Activated CD8-positive, alpha-beta T cell treated with anti-CD3 and anti-CD28 coated beads for 36 hours (primary cell): ENCODE measurements around the gene BRF1. TPM values are rescaled to one million over a fixed set of nuclear protein-coding genes. Genes with fewer than 3 reads are reported as not detected.
"Not testable (repeated sequence)": the region's sequence is repeated elsewhere in the genome, so short reads cannot be mapped to it uniquely, and the experiment has no call there.

Experiments used
- ATAC-seq: fragments of 200-7000 bp; cut with Tn5 transposase; one replicate; pipeline ENCODE4 v1.10.0; 2021; ENCODE audit warnings: mild to moderate bottlenecking, moderate library complexity
- CTCF ChIA-PET: fragments of 350-600 bp; sonication (Branson Sonifier 250); formaldehyde crosslinking; loops from one replicate; lab custom pipeline; 2021; ENCODE audit warnings: antibody characterized with exemption; lab: Charles Lee
- POLR2A ChIA-PET: fragments of 350-600 bp; sonication (Branson Sonifier 250); formaldehyde crosslinking; loops from one replicate; lab custom pipeline; 2021; ENCODE audit warnings: antibody characterized with exemption; lab: Charles Lee
- DNase-seq: peaks from one replicate; pipeline ENCODE4 v3.0.0-alpha.2; 2020
- H3K27ac Mint-ChIP-seq: one replicate; pipeline ENCODE4 v1.8.0; 2021; ENCODE audit warnings: mild to moderate bottlenecking, mixed read lengths
- H3K27me3 Mint-ChIP-seq: one replicate; pipeline ENCODE4 v1.8.0; 2021; ENCODE audit warnings: mixed read lengths
- H3K36me3 Mint-ChIP-seq: one replicate; pipeline ENCODE4 v1.8.0; 2021; ENCODE audit warnings: low read depth, mixed read lengths
- H3K4me1 Mint-ChIP-seq: one replicate; pipeline ENCODE4 v1.8.0; 2021; ENCODE audit warnings: low read depth, mixed read lengths
- H3K4me3 Mint-ChIP-seq: one replicate; pipeline ENCODE4 v1.8.0; 2021; ENCODE audit warnings: mild to moderate bottlenecking, moderate library complexity, mixed read lengths
- H3K9me3 Mint-ChIP-seq: one replicate; pipeline ENCODE4 v1.8.0; 2021; ENCODE audit warnings: mixed read lengths
- CTCF ChIP-seq: fragments of 200-600 bp; IDR thresholded peaks from one replicate; pipeline ENCODE4 v1.8.0; 2022; ENCODE audit warnings: antibody characterized with exemption, mild to moderate bottlenecking
- intact Hi-C: fragments of 100-400 bp; cut with micrococcal nuclease; formaldehyde crosslinking; loops from one replicate; pipeline ENCODE4 v1.10.0; 2022
- total RNA-seq, 2 experiments: library from RNA; stranded (reverse); gene quantifications; one replicate each; pipeline ENCODE4 v1.2.3, GENCODE V29; 2021

BRF1 gene
- total RNA-seq, 2 experiments from 2014 or later: 25.3 to 26.6 TPM

- DNase-seq (no peak), ATAC-seq (no peak)
- intact Hi-C loops: no loop called here
- no peaks in the 10 kb centered on the region for H3K27me3 Mint-ChIP-seq
- H3K4me3 Mint-ChIP-seq: no peak overlapping the region
- H3K27ac Mint-ChIP-seq: no peak overlapping the region
- TF ChIP-seq CTCF: no peak
- no peaks in the 10 kb centered on the region for H3K36me3 Mint-ChIP-seq
- no peaks in the 10 kb centered on the region for H3K9me3 Mint-ChIP-seq
- ChIA-PET POLR2A (no interaction called here), CTCF (no interaction called here)
- peaks cover 31% of the 10 kb centered on the region for H3K4me1 Mint-ChIP-seq
Observed at GRCh38 chr14:105328678-105329390, 28.0 kb upstream of the BRF1 start.

- Mint-ChIP-seq H3K27me3 (no peaks in the 10 kb centered on the region), H3K4me1 (peaks cover 34% of the 10 kb centered on the region), H3K9me3 (no peaks in the 10 kb centered on the region), H3K4me3 (no peak overlapping the region), H3K27ac (no peak overlapping the region), H3K36me3 (no peaks in the 10 kb centered on the region)
- ChIA-PET CTCF (no interaction called here), POLR2A (no interaction called here)
- intact Hi-C loops: no loop called here
- no peak for TF ChIP-seq CTCF
- DNase-seq: no peak
- no peak for ATAC-seq
Observed at GRCh38 chr14:105328070-105328677, 27.4 kb upstream of the BRF1 start.

GRCh38 chr14:105327695-105328045 is 26.9 kb upstream of the BRF1 start:
- H3K4me3 Mint-ChIP-seq, CTCF ChIA-PET, POLR2A ChIA-PET, ATAC-seq, H3K27ac Mint-ChIP-seq, H3K27me3 Mint-ChIP-seq, DNase-seq, H3K9me3 Mint-ChIP-seq, H3K36me3 Mint-ChIP-seq, intact Hi-C loops: not testable (repeated sequence)
- H3K4me1 Mint-ChIP-seq: peaks cover 31% of the 10 kb centered on the region

- intact Hi-C loops: no loop called here
- CTCF ChIA-PET: interaction anchor here (1.0 kb wide), 1 partner anchor 45 kb away, joined by 3 read pairs; no protein-coding TSS in a partner anchor
- no peaks in the 10 kb centered on the region for H3K36me3 Mint-ChIP-seq
- no peaks in the 10 kb centered on the region for H3K27me3 Mint-ChIP-seq
- POLR2A ChIA-PET: no interaction called here
- DNase-seq (no peak), ATAC-seq (no peak)
- no peak overlapping the region for H3K27ac Mint-ChIP-seq
- H3K4me3 Mint-ChIP-seq: no peak overlapping the region
- no peaks in the 10 kb centered on the region for H3K9me3 Mint-ChIP-seq
- TF ChIP-seq CTCF: no peak
- H3K4me1 Mint-ChIP-seq: peaks cover 31% of the 10 kb centered on the region
Observed at GRCh38 chr14:105326891-105327694, 26.3 kb upstream of the BRF1 start.

- DNase-seq (no peak), ATAC-seq (no peak)
- Mint-ChIP-seq H3K27me3 (no peaks in the 10 kb centered on the region), H3K36me3 (no peaks in the 10 kb centered on the region), H3K4me3 (no peak overlapping the region), H3K9me3 (no peaks in the 10 kb centered on the region), H3K27ac (no peak overlapping the region), H3K4me1 (peaks cover 26% of the 10 kb centered on the region)
- CTCF ChIA-PET: interaction anchor here (1.0 kb wide), 1 partner anchor 44 kb away, joined by 3 read pairs; no protein-coding TSS in a partner anchor
- TF ChIP-seq CTCF: no peak
- intact Hi-C loops: no loop called here
- POLR2A ChIA-PET: no interaction called here
Observed at GRCh38 chr14:105326568-105326867, 25.7 kb upstream of the BRF1 start.
